ENCODE measurements around the gene CLCA1. TPM values are rescaled to one million over a fixed set of nuclear protein-coding genes. Genes with fewer than 3 reads are reported as not detected.

The CLCA1 gene
- total RNA-seq, 4 donors from 2014 or later, result not detected

- Histone ChIP-seq H3K27me3 (no peaks in the 10 kb centered on the region), H3K36me3 (no peaks in the 10 kb centered on the region), H3K27ac (no peak overlapping the region), H3K4me3 (no peak overlapping the region), H3K9me3 (no peaks in the 10 kb centered on the region), H3K4me1 (no peaks in the 10 kb centered on the region)
- DNase-seq, result no peak
- TF ChIP-seq POLR2A (IDR thresholded peaks at IDR 0.05) (no peak), CTCF (IDR thresholded peaks at IDR 0.05) (no peak)
- 70 to 74% methylated on average over 4 of the region's 4 CpGs for WGBS, 2 donors
- intact Hi-C loops (cut with DNase I), result no loop called here
These were observed 9.0 kb downstream of the CLCA1 start for GRCh38 chr1:86477682-86478081.

- Histone ChIP-seq H3K27me3 (no peaks in the 10 kb centered on the region), H3K9me3 (no peaks in the 10 kb centered on the region), H3K4me3 (no peak overlapping the region), H3K36me3 (no peaks in the 10 kb centered on the region), H3K4me1 (no peaks in the 10 kb centered on the region), H3K27ac (no peak overlapping the region)
- DNase-seq, result no peak
- TF ChIP-seq POLR2A (IDR thresholded peaks at IDR 0.05) (no peak), CTCF (IDR thresholded peaks at IDR 0.05) (no peak)
- WGBS, 2 donors, result 69 to 71% methylated on average over 3 to 5 of the region's 5 CpGs
- intact Hi-C loops (cut with DNase I), result no loop called here
These were observed 9.9 kb downstream of the CLCA1 start for GRCh38 chr1:86478416-86479156.

- no peaks in the 10 kb centered on the region for H3K4me1 ChIP-seq
- intact Hi-C loops (cut with DNase I), result no loop called here
- no peaks in the 10 kb centered on the region for H3K9me3 ChIP-seq
- TF ChIP-seq POLR2A (IDR thresholded peaks at IDR 0.05) (no peak), CTCF (IDR thresholded peaks at IDR 0.05) (no peak)
- H3K4me3 ChIP-seq, result no peak overlapping the region
- no peak overlapping the region for H3K27ac ChIP-seq
- no peaks in the 10 kb centered on the region for H3K36me3 ChIP-seq
- no peaks in the 10 kb centered on the region for H3K27me3 ChIP-seq
- no peak for DNase-seq
- WGBS, 2 donors, result 81 to 90% methylated on average over 4 of the region's 4 CpGs
These were observed 13.2 kb downstream of the CLCA1 start for GRCh38 chr1:86481966-86482365.

- Histone ChIP-seq H3K27ac (peak overlapping the region in 2 of 4 donors; percentile 22 to 51), H3K27me3 (no peaks in the 10 kb centered on the region), H3K4me1 (no peaks in the 10 kb centered on the region), H3K9me3 (no peaks in the 10 kb centered on the region), H3K36me3 (no peaks in the 10 kb centered on the region), H3K4me3 (no peak overlapping the region)
- intact Hi-C loops (cut with DNase I), result loop anchor here (5.0 kb wide), 1 partner anchor 200 kb away; no protein-coding TSS in a partner anchor
- WGBS, 2 donors, result 71 to 79% methylated on average over 4 of the region's 4 CpGs
- TF ChIP-seq POLR2A (IDR thresholded peaks at IDR 0.05), result no peak
- no peak for TF ChIP-seq CTCF (IDR thresholded peaks at IDR 0.05)
- DNase-seq, result no peak
These were observed 18.5 kb downstream of the CLCA1 start for GRCh38 chr1:86487131-86487810.

- H3K27ac ChIP-seq, result peak overlapping the region in 1 of 4 donors; percentile 22
- TF ChIP-seq CTCF (IDR thresholded peaks at IDR 0.05) (no peak), POLR2A (IDR thresholded peaks at IDR 0.05) (no peak)
- no peak overlapping the region for H3K4me3 ChIP-seq
- WGBS, 2 donors, result 84 to 100% methylated on average over 1 to 2 of the region's 4 CpGs
- no peak for DNase-seq
- H3K9me3 ChIP-seq, result no peaks in the 10 kb centered on the region
- intact Hi-C loops (cut with DNase I), result loop anchor here (5.0 kb wide), 1 partner anchor 200 kb away; no protein-coding TSS in a partner anchor
- no peaks in the 10 kb centered on the region for H3K27me3 ChIP-seq
- no peaks in the 10 kb centered on the region for H3K4me1 ChIP-seq
- no peaks in the 10 kb centered on the region for H3K36me3 ChIP-seq
These were observed 19.0 kb downstream of the CLCA1 start for GRCh38 chr1:86487811-86488141.

Data from esophagus squamous epithelium (tissue), 5 donors.